Measurements from ENCODE around the gene UHMK1.
"Not testable (repeated sequence)": the region's sequence is repeated elsewhere in the genome, so short reads cannot be mapped to it uniquely, and the experiment has no call there.

The UHMK1 gene

DNA sequence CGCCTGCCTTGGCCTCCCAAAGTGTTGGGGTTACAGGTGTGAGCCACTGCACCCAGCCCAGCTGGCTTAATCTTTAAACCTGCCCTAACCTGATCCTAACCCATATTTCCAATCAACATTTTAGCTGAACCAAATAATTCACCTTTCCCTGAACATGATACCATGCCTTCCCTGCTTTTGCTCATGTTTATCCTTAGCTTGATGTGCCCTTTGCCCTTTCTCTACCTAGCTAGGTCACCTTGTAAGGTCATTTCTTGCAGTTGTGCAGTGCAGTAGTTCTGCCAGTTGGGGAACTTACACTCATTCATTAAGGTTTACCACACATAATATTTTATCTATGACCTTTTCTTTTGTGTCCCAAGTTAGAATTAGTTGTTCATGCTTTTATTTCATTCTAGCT lies 69.3 kb downstream of the UHMK1 start:
- DNase-seq (ENCODE audit: low spot score) = no peak

DNA sequence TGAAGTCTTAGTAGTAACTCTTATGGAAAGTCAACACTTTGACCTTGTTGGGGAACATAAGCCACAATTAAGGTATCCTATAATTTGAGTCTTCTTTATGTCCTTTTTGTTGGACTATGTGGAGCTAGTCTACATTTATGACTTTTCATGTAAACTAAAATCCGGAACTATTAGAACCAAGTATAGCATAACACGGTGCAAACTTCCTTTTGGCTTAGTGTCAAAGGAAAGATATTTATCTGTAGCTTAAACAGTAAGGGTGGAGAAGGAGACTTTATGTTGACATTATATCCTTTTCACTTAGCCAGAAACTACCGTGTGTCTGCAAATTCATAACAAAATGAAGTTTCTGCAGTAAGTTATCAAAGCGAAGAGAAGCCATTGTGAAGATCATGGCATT lies 71.2 kb downstream of the UHMK1 start:
- no peak for DNase-seq (ENCODE audit: low spot score)

DNA sequence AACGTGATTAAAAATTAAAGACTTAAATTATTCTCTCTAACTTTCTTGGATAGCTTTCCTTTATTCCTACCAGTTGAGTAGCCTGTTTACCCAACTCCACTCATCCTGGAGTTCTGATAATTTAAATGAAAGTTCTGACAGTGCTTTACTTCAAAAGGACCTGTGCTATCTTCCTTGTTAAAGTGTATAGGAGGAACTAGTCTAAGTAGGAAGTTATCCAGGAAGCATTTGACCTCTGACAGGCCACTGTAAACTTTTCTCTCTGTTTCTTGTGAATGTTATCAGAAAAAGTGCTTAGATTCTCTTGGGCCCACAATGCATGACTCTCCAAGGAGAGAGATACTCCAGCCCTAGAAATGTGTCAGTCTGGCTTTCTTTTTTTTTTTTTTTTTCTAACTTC lies 73.1 kb downstream of the UHMK1 start:
- DNase-seq (ENCODE audit: low spot score) = no peak

- DNase-seq (ENCODE audit: low spot score) = not testable (repeated sequence)
These were observed 73.5 kb downstream of the UHMK1 start for GRCh38 chr1:162571121-162571520.

DNA sequence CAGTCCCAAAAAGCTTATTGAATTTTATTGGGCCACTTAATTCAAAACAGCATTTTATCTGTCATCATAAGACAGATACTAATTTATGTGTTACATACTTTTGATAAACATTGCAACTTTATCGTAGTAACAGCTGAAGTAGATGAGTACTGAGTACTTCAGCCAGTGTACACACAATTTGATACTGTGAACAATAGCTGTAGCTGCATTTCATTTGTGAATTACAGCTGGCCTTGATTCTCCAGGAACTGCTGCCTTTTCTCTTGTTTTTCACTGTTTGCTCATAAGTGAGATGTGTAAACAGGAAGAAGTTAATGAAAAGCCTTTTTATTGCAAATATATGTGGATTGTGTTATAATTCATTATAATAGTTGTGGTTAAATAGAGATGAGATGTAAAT lies 74.1 kb downstream of the UHMK1 start:
- no peak for DNase-seq (ENCODE audit: low spot score)

GRCh38 chr1:162573136-162573535 lies 75.5 kb downstream of the UHMK1 start:
- DNase-seq (ENCODE audit: low spot score) = no peak

DNA sequence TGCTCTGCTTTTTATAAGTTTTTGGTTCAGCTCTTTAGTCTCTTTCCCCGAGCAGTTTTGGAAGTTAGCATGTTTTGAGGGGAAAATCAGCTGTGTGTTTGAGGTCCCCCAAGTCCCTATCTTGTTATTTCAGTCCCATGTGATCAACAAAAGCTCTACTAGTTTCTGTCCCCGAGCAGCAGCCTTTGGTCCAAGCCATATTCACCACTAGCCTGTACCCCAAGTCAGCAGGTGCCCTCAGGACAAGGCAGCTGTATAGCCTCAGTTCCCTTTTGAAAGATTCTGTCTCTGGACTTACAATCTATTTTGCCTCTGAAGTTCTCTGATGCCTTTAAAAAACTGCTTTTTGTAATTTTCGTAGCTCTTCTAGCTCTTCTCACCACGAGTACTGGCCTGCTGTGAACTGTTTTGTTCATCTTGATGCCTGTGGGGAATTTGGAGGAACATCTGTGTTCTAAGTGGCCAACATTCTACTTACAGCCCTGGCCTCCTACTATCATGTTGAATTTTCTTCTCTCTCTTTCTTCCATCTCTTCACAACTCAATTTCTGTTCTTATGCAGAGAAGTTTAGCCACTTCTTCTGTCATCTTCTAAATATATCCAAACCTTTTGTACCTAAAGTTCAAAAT lies 80.6 kb downstream of the UHMK1 start:
- DNase-seq (ENCODE audit: low spot score) = no peak

GRCh38 chr1:162578936-162579335 lies 81.3 kb downstream of the UHMK1 start:
- no peak for DNase-seq (ENCODE audit: low spot score)

All from HuH-7.5 (cell line).